ENCODE measurements around the gene TRPM5. TPM values are rescaled to one million over a fixed set of nuclear protein-coding genes. Genes with fewer than 3 reads are reported as not detected.

The TRPM5 gene
- total RNA-seq, 1 experiment from 2014 or later: not detected

GRCh38 chr11:2472428-2473186 is 28.3 kb upstream of the TRPM5 start:
- DNase-seq: no peak
- H3K4me3 ChIP-seq: no peak overlapping the region
- H3K9me3 ChIP-seq: no peaks in the 10 kb centered on the region
- H3K27me3 ChIP-seq: no peaks in the 10 kb centered on the region
- H3K36me3 ChIP-seq: no peaks in the 10 kb centered on the region

DNA sequence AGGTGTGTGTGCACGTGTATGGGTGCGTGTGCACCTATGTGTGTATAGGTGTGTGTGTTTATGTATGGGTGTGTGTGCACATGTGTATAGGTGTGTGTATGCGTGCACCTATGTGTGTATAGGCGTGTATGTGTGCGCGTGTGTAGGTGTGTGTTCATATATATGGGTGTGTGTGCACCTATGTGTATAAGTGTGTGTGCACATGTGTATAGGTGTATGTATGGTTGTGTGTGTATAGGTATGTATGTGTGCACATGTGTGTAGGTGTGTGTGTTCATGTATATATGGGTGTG is 27.4 kb upstream of the TRPM5 start:
- Histone ChIP-seq H3K4me3 (no peak overlapping the region), H3K36me3 (no peaks in the 10 kb centered on the region), H3K27me3 (no peaks in the 10 kb centered on the region), H3K9me3 (no peaks in the 10 kb centered on the region)
- DNase-seq: no peak

GRCh38 chr11:2471048-2471803 is 26.9 kb upstream of the TRPM5 start:
- no peaks in the 10 kb centered on the region for H3K9me3 ChIP-seq
- no peak overlapping the region for H3K4me3 ChIP-seq
- H3K27me3 ChIP-seq: no peaks in the 10 kb centered on the region
- H3K36me3 ChIP-seq: no peaks in the 10 kb centered on the region
- DNase-seq: no peak

- Histone ChIP-seq H3K27me3 (no peaks in the 10 kb centered on the region), H3K36me3 (no peaks in the 10 kb centered on the region), H3K9me3 (no peaks in the 10 kb centered on the region), H3K4me3 (no peak overlapping the region)
- no peak for DNase-seq
Measured at GRCh38 chr11:2470495-2470894, 26.2 kb upstream of the TRPM5 start.

DNA sequence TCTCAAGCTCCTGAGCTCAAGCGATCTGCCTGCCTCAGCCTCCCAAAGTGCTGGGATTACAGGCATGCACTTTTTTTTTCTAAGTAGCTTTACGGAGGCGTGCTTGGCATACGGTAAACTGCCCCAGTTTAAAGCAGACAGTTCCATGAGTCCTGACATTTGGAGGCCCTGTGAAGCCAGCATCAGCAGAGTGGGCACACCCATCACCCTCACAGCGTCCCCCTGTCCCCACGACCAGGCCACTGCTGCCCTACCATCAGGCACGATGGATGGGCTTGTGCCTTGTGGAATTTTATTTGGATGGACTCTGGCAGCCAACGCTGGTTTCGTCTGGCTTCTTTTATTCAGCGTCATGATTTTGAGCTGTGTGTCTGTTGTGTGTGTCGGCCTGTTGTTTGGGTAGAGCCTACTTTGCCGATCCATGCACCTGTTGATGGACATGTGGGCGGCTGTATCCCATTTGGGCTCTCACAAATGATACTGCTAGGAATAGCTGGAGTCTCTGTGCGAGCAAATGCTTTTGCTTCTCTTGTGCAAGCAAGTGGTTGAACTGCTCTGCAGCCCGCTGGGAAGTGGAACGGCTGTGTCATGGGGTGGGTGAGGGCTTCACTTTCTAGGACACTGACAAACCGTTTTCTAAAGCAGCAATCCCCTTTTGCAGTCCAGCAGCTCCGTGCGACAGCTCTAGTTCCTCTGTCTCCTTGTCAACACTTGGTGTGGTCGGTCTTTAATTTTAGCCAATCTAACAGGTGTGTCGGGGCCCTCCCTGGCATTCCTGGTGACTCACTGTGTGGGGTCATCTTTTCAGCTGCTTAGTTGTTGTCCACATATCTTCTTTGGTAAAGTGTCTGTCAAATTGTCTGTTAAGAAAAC is 24.3 kb upstream of the TRPM5 start:
- no peak for DNase-seq
- H3K36me3 ChIP-seq: no peaks in the 10 kb centered on the region
- H3K9me3 ChIP-seq: no peaks in the 10 kb centered on the region
- H3K4me3 ChIP-seq: no peak overlapping the region
- H3K27me3 ChIP-seq: no peaks in the 10 kb centered on the region

GRCh38 chr11:2467695-2468055 is 23.4 kb upstream of the TRPM5 start:
- H3K4me3 ChIP-seq: no peak overlapping the region
- H3K9me3 ChIP-seq: no peaks in the 10 kb centered on the region
- no peak for DNase-seq
- H3K36me3 ChIP-seq: no peaks in the 10 kb centered on the region
- H3K27me3 ChIP-seq: no peaks in the 10 kb centered on the region

DNA sequence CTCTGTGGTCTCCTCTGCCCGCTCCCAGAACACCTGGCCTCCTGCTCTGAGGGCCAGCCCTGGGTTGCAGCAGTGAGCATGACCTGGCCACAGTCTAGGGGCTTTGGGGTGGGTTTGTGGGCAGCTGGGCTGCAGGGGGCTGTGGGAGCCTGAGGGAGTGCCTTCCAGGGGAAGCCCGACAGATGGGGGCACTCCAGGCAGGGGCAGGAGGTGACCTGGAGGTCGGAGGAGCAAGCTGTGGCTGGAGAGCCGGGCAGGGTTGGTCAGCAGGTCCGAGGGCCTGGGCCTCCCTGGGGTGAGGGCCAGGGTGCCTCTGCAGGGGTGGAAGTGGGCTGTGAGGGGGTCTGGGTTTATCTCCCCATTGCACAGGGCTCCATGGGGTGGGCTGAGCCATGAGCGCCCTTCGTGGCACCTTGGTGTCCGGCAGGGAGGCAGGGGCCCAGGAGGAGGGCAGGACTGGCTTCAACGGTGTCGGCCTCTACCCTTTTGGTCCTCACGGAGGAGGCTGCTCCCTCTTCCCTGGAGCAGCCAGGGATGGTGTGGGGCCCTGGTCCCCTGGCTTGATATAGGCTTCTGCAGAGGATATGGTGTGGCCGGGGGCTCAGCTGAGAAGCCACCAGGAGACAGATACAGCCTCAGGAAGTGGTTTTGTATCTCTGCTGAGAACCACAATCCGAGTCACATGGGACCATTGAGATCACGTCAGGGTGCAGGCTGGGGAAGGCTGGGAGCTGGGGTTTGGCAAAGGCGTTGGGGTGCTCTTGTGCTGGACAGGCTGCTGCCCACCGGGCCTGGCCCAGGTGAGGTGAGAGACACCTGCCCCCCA is 22.8 kb upstream of the TRPM5 start:
- Histone ChIP-seq H3K9me3 (no peaks in the 10 kb centered on the region), H3K36me3 (no peaks in the 10 kb centered on the region), H3K27me3 (no peaks in the 10 kb centered on the region), H3K4me3 (no peak overlapping the region)
- DNase-seq: no peak

DNA sequence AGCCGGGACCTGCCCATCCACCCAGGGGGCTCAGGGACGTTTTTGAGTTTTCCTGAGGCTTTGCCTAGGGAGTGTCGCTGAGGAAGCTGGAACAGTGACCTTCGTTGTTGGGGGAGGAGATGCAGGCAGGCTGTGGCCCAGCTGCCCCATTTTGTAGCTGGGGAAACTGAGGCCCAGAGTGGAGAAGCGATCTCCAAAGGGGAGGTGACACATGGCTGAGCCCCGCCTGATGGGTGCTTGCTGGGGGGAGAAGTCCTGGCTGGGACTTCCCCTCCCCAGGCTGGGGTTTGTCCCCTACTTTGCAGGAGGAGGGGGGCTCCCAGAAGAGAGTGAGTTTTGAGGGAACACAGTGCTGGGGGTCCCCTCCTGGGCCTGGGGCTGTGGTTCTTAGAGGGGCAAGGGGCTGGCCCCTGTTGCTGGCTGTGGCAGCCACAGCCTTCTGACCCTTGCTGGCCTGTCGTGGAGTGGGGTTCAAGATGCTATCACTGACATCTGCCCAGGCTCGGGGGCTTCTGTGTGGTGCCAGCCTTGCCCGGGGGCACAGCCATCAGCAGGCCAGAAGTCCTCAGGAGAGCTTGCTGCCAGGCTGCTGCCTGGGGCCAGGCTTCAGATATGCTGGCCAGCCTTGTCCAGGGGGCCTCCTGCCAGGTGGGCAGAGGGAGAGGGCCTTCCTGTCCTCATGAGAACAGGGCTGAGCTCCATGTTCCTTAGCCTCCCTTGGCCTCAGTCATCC is 21.9 kb upstream of the TRPM5 start:
- H3K27me3 ChIP-seq: no peaks in the 10 kb centered on the region
- H3K4me3 ChIP-seq: no peak overlapping the region
- no peak for DNase-seq
- no peaks in the 10 kb centered on the region for H3K36me3 ChIP-seq
- no peaks in the 10 kb centered on the region for H3K9me3 ChIP-seq

DNA sequence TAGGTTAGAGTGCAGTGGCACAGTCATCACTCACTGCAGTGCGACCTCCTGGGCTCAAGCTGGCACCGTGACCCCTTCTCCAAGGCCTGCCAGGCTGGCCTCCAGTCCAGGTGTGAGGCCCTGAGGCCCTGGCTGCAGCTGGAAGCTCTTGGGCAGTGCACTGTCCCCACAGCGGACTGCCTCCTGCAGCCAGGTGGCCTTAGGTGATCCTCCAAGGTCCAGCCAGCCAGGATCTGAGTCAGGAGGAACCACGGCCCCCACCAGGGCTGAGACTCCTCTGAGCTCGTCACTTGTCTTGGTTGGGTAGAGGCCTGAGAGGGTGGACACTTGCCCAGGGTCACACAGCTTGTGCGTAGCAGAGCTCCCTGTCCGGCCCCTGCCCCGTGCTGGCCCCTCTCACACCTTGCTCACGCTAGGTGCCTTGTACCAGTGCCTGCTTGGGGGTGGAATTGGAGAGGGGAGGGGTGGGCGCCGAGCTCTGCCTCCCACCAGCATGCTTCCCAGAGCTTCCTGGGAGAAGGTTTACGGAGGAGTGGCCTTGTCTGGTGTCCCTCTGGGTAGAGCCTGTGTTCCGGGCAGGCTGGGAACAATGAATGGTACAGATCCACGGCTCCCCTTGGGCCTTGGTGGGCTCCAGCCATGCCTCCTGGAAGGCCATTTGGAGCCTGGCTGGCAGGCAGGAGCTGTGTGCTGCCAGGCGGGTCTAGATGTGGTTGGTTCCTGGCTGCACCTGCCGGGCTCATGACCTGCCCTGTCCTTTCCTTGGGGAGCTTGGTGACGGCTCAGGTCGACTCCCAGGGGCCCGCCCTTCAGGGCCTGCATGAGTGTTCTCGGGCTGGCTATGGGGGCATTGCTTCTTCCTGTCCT is 21.1 kb upstream of the TRPM5 start:
- Histone ChIP-seq H3K36me3 (no peaks in the 10 kb centered on the region), H3K27me3 (no peaks in the 10 kb centered on the region), H3K9me3 (no peaks in the 10 kb centered on the region), H3K4me3 (no peak overlapping the region)
- no peak for DNase-seq

- DNase-seq: no peak
- Histone ChIP-seq H3K4me3 (no peak overlapping the region), H3K27me3 (no peaks in the 10 kb centered on the region), H3K36me3 (no peaks in the 10 kb centered on the region), H3K9me3 (no peaks in the 10 kb centered on the region)
Measured at GRCh38 chr11:2464451-2465165, 20.3 kb upstream of the TRPM5 start.

GRCh38 chr11:2463766-2464277 is 19.5 kb upstream of the TRPM5 start:
- no peak overlapping the region for H3K4me3 ChIP-seq
- no peaks in the 10 kb centered on the region for H3K9me3 ChIP-seq
- H3K36me3 ChIP-seq: no peaks in the 10 kb centered on the region
- no peaks in the 10 kb centered on the region for H3K27me3 ChIP-seq
- DNase-seq: no peak

DNA sequence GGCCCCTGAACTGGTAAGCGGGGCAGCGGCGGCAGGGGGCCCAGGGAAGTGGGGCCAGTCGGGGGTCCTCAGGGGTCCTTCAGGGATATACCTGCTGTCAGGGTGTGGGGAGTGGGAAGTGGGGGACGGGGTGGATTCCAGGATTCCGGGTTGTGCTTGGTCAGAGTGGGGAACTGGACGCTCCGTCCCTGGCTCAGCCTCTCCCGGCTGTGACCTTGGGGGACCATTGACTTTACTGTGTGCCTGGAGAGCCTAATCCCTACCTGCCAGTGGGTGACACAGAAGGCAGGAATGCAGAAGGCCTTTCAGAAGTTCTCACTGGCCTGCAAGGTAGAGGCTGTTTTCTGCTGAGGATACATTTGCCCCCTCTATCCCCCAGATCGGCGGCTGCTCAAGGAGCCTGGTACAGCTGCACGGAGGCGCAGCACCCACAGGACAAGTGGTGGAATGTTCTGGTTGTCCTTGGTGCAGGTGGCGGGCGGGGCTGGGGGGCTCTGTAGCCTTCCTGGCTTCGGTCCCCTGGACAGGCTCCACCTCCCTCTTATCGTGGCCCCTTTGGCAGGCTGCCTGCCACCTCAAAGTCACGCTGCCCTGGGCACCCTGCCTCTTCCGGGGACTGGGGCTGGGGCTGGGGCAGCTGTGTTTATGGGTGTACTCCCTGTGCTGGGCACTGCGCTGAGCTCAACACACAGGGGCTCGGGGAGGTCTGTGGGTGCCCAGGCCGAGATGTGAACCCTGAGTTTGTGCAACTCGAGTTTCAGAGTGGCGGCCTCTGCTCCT is 18.9 kb upstream of the TRPM5 start:
- no peaks in the 10 kb centered on the region for H3K36me3 ChIP-seq
- H3K27me3 ChIP-seq: no peaks in the 10 kb centered on the region
- no peak for DNase-seq
- H3K4me3 ChIP-seq: no peak overlapping the region
- H3K9me3 ChIP-seq: no peaks in the 10 kb centered on the region

GRCh38 chr11:2462543-2462985 is 18.2 kb upstream of the TRPM5 start:
- H3K9me3 ChIP-seq: no peaks in the 10 kb centered on the region
- no peaks in the 10 kb centered on the region for H3K36me3 ChIP-seq
- no peak for DNase-seq
- H3K4me3 ChIP-seq: no peak overlapping the region
- H3K27me3 ChIP-seq: no peaks in the 10 kb centered on the region

GRCh38 chr11:2461956-2462542 is 17.7 kb upstream of the TRPM5 start:
- H3K9me3 ChIP-seq: no peaks in the 10 kb centered on the region
- H3K4me3 ChIP-seq: no peak overlapping the region
- H3K36me3 ChIP-seq: no peaks in the 10 kb centered on the region
- no peak for DNase-seq
- H3K27me3 ChIP-seq: no peaks in the 10 kb centered on the region
